HG02840 (cell line): ENCODE measurements around the gene OSR1.

Experiments used
- ATAC-seq: cut with Tn5 transposase; IDR thresholded peaks from one replicate; pipeline ENCODE4 v1.9.1; 2021; ENCODE audit warnings: mild to moderate bottlenecking, moderate library complexity, moderate number of reproducible peaks; ENCODE audit not compliant: unreplicated experiment, low FRiP score

OSR1 gene

DNA sequence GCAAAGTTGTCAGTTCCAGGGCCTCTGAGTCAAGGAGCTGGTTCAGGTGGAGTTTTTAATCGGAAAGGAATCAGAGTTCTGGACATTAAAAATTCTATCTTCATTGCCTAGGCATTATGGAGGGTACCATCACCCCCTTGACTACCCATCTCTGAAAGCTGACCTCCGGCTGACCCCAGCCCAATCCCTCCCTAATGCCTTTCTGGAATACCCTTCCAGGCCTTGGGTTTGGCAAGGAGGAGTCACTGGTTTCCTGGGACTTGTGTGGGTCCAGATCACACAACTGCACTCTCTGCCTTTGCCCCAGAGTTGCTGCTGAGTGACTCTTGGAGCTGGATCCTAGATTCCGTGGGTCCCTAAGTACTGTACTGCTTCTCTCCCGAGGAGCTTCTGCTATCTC lies 1.0 kb upstream of the OSR1 start:
- ATAC-seq, result no peak

- ATAC-seq, result no peak
These were observed 566 bp upstream of the OSR1 start for GRCh38 chr2:19359021-19359357.

DNA sequence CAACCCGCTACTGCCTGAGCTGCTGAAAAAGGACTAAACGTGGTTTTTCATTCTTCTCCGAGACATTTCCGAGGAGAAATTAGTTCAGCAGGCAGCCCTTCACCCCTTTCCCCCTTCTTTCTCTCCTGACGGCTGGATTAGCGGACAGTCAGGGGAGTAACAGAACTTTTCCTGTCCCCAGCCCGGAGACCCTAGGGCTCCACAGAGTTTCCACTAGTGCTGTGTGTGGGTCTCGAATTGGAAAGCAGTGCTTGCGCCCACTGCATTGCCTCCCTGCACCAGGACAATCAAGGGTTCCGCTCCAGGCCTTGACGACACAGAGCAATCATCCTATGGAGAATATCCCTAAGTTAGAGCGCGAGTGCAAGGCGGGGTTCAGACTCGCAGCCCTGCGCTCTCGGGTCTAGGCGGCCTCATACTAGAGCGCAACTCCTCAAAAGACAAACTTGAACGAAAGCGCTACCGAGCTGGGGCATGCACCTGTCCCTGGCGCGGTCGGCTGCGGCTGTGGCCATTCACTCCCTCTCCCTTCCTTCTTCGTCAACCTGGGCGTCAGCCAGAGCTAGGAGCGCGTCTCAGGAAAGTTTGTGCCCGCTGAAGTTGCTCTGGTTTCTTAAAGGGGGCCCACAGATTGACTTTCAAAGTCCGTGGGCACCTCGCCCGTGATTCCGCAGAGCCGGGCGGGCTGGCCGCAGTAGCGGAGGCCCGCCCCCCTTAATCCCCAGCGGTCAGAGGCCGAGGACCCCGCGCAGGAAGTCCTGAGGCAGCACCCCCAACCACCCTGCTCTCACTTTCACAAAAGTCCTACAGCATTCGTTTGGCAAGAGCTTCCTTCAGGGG lies 801 bp downstream of the OSR1 start:
- ATAC-seq, result no peak

- no peak for ATAC-seq
These were observed 1.6 kb downstream of the OSR1 start for GRCh38 chr2:19356545-19357401.

- ATAC-seq, result no peak
These were observed 2.4 kb downstream of the OSR1 start for GRCh38 chr2:19355931-19356544.

DNA sequence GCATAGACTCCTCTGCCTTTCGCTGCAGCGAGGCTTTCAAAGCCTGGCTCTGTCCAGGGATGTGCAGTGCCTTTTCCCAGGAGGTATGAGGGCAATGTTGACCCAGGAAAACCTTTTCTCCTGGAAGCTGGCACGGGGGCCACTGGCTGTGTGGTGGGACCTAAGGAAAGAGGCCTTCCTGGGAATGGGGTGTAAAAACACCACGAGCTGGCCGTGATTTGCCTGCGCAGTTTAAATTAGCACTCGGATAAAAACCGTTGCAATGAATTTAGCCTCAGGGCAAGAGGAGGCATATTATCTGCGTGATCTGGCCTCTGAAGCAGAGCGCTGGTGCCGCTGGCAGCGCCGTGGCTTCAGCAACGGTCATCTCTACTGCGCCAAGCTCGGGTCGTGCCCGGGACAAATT lies 3.0 kb downstream of the OSR1 start:
- no peak for ATAC-seq

GRCh38 chr2:19355014-19355405 lies 3.4 kb downstream of the OSR1 start:
- ATAC-seq, result no peak

GRCh38 chr2:19353721-19354050 lies 4.7 kb downstream of the OSR1 start:
- ATAC-seq, result no peak

GRCh38 chr2:19352946-19353720 lies 5.3 kb downstream of the OSR1 start:
- no peak for ATAC-seq

GRCh38 chr2:19351899-19352697 lies 6.3 kb downstream of the OSR1 start:
- no peak for ATAC-seq

GRCh38 chr2:19351499-19351898 lies 6.9 kb downstream of the OSR1 start:
- ATAC-seq, result no peak

- no peak for ATAC-seq
These were observed 7.6 kb downstream of the OSR1 start for GRCh38 chr2:19350678-19351401.

GRCh38 chr2:19349911-19350677 lies 8.3 kb downstream of the OSR1 start:
- no peak for ATAC-seq

DNA sequence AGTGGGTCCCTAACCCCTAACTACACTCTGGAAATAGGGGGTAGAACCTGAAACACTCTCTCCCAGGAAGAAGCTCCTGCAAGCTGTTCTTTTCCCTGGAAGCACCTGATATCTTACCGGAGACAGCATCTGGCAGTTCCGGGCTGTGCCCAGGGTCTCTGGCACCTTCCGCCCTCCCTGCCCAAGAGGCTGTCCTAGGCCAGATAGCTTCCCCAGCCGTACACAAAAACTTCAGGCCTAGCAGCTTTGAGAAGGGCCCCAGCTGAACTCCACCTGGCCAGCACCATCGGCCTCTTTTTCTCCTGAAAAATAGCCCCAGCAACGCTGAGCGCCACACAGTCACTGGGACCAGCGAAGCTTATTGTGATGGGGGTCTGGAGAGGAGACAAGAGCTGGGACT lies 9.7 kb downstream of the OSR1 start:
- ATAC-seq, result no peak

- ATAC-seq, result peak; percentile 96
These were observed 10.5 kb downstream of the OSR1 start for GRCh38 chr2:19347619-19348562.

- peak; percentile 1 for ATAC-seq
These were observed 11.3 kb downstream of the OSR1 start for GRCh38 chr2:19346983-19347618.

DNA sequence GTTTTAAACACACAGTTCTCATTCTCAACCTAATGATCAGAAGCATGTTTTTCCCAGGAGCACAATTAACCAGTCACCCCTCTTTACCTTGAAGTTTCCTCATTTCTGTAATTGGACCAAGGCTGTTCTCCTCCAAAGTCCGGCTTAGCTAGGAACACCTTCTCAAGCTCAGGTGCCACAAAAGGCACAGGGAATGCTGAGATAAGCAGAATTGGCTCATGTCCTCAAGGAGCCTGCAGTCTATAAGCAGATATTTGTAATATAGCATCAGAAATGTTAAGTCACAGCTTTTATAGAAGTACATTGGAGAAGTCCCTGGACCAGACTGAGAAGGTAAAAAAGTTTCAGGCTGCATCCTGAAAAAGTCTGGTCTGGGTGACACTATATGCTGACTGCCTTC lies 20.7 kb downstream of the OSR1 start:
- no peak for ATAC-seq
